ENCODE results near the gene ZNF860.

ZNF860 gene

GRCh38 chr3:31981206-31982181 is at the start of gene ZNF860, which contains the start of gene OSBPL10:
Gene ZNF860, plus strand, starts transcription at chr3:31981750. Its CDS starts 7,330 bp downstream, at chr3:31989080.
Gene OSBPL10, minus strand, starts transcription at chr3:31981262. Its CDS starts 83 bp downstream, at chr3:31981179.
- no peak for DNase-seq (ENCODE audit: low read depth)

GRCh38 chr3:31932990-31933389 is 48.6 kb upstream of the ZNF860 start:
- no peak for DNase-seq (ENCODE audit: low read depth)

GRCh38 chr3:31934018-31934417 is 47.5 kb upstream of the ZNF860 start:
- DNase-seq (ENCODE audit: low read depth) = no peak

DNA sequence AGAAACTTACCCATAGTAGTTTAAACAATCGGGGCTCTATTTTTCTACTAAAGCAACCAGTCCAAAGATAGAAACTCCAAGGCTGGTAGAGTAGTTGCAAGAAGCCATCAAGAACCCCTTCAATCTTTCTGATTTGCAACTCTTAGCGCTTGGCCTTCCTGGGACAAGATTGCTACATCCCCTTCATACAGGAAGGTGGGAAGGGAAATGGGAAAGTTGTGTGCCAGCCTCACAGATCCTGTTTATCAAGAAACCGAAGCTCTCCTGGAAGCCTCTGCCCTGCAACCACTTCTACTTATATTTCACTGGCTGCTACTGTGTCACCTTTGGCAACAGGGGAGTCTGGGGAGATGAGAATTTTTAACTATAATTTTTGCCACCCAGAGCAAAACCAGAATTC is 46.7 kb upstream of the ZNF860 start:
- DNase-seq (ENCODE audit: low read depth) = no peak

- DNase-seq (ENCODE audit: low read depth) = no peak
Measured at GRCh38 chr3:31936420-31937060, 45.0 kb upstream of the ZNF860 start.

DNA sequence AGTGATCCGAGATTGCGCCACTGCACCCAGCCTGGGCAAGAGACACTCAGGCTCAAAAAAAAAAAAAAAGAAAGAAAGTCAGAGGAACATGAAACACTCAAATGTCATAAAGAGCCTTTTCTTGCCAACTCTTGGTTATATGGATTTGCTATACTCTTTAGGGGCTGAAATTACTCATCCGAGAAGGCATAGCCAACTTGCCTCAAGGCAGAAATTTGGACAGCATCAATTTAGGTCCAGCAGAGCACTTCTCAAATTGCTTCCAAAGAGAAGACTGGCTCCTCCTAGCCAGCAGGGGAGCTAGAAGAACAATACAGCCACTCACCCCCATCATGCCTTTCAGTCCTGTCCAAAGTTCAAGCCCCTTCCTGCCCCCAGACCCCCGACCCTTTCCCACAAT is 44.3 kb upstream of the ZNF860 start:
- no peak for DNase-seq (ENCODE audit: low read depth)

- no peak for DNase-seq (ENCODE audit: low read depth)
Measured at GRCh38 chr3:31942446-31942845, 39.1 kb upstream of the ZNF860 start.

GRCh38 chr3:31943041-31943440 is 38.5 kb upstream of the ZNF860 start:
- DNase-seq (ENCODE audit: low read depth) = no peak

DNA sequence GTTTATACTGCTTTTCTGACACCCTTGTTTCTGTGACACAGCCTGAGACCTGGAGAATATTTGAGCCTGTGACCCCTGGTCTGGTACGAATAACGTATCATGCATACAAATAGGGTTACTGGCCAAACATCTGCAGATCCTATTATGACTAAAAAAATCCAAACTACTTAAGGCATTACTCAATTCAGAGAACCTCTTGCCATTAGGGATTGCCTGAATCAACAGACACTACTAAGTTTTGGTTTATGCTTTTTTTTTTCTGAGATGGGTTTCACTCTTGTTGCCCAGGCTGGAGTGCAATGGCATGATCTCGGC is 35.9 kb upstream of the ZNF860 start:
- DNase-seq (ENCODE audit: low read depth) = no peak

DNA sequence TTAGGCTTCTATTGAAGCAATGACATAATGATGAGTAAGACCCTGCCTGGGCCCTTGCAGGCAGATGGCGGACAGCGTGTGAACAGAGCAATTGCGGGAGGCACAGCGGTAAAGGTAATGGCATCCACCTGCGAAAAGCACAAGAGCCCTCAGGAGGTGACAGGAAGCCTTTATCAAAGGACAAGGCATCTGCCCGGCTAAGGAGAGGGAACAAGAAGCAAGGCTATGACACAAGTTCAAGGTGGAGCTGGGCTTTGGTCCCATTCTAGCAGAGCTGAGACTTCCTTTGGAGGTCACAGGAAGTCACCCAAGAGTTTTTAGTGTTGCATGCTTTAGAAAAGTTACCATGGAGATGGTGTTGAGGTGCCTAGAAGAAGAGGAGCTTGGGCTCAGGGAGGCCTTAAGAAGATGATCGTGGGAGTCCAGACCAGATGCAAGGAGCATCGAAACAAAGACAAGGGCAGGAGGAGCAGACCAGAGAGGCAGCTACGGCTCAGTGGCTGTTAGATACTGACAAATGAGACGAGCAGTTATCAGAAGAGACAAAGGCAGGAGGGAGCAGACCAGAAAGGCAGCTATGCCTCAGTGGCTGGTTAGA is 35.0 kb upstream of the ZNF860 start:
- DNase-seq (ENCODE audit: low read depth) = no peak

GRCh38 chr3:31947162-31947561 is 34.4 kb upstream of the ZNF860 start:
- DNase-seq (ENCODE audit: low read depth) = no peak

- DNase-seq (ENCODE audit: low read depth) = no peak
Measured at GRCh38 chr3:31947671-31948091, 33.9 kb upstream of the ZNF860 start.

- DNase-seq (ENCODE audit: low read depth) = no peak
Measured at GRCh38 chr3:31948280-31948679, 33.3 kb upstream of the ZNF860 start.

DNA sequence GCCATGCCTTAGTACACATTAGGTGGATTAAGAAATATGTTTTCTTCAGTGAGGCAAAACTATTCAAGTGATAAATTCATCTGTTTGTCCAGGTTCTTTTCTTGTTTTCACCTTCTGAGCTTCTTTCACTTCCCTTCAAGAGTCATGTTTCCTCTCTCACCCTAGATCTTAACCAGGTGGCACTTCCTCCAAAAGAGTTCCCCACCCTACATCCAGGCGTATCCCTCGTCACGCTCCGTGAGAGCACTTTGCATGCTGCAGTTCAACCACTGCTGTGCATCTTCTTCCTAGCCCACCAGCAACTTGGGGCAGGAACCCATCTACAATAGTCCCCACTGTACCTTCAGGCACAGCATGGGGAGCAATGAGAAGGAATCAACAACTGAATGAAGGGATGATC is 29.3 kb upstream of the ZNF860 start:
- DNase-seq (ENCODE audit: low read depth) = no peak

DNA sequence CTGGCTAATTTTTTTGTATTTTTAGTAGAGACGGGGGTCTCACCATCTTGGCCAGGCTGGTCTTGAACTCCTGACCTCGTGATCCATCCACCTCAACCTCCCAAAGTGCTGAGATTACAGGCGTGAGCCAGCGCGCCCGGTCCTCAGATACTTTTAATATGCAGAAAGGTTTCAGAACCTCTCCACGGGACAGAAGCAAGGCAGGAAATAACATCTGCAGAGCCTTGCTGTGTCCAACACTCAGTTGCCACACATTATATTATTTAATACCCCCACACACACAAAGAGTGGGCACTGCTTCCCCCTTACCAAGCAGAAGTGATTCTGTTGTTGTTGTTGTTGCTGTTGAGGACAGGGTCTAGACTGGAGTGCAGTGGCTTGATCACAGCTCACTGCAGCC is 28.5 kb upstream of the ZNF860 start:
- DNase-seq (ENCODE audit: low read depth) = no peak

GRCh38 chr3:31953636-31954035 is 27.9 kb upstream of the ZNF860 start:
- DNase-seq (ENCODE audit: low read depth) = no peak

- no peak for DNase-seq (ENCODE audit: low read depth)
Measured at GRCh38 chr3:31955581-31955980, 26.0 kb upstream of the ZNF860 start.

GRCh38 chr3:31957106-31957505 is 24.4 kb upstream of the ZNF860 start:
- no peak for DNase-seq (ENCODE audit: low read depth)

DNA sequence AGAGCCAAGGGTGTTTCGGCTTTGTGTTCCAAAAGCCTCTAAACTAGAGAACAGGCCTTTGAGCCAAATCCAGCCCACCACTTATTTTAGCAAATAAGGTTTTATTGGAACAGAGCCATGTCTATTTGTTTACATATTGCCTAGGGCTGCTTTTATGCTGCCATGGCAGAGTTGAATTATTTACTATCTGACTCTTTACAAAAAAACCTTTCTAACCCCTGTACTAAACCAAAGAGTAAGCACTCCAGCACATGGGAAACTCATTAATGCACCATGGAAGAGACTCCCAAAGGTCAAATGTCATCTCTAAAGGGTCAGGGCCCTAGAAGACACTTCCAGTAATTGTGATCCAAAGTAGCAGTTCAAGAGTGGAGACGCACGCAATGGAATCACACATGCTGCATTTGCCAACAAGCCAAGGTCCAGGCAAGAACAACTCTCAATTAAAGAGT is 22.8 kb upstream of the ZNF860 start:
- no peak for DNase-seq (ENCODE audit: low read depth)

- DNase-seq (ENCODE audit: low read depth) = no peak
Measured at GRCh38 chr3:31959251-31959650, 22.3 kb upstream of the ZNF860 start.

GRCh38 chr3:31959951-31960792 is 21.4 kb upstream of the ZNF860 start:
- no peak for DNase-seq (ENCODE audit: low read depth)
